CD4-positive, alpha-beta memory T cell (primary cell): ENCODE measurements around the gene CD300LF. TPM values are rescaled to one million over a fixed set of nuclear protein-coding genes. Genes with fewer than 3 reads are reported as not detected.

Experiments used
- CTCF ChIA-PET: fragments of 350-600 bp; sonication (Branson Sonifier 250); formaldehyde crosslinking; loops from one replicate; lab custom pipeline; 2021; ENCODE audit warnings: inconsistent platforms; ENCODE audit not compliant: partially characterized antibody; lab: Charles Lee
- POLR2A ChIA-PET: fragments of 350-600 bp; sonication (Branson Sonifier 250); formaldehyde crosslinking; loops from one replicate; lab custom pipeline; 2021; ENCODE audit not compliant: partially characterized antibody; lab: Charles Lee
- DNase-seq, 5 donors: peaks; one replicate each; pipeline versions ENCODE4 v3.0.0 to v3.0.0-alpha.2; 2020 to 2022; ENCODE audit warnings: mixed read lengths in 1 of 5
- H3K27ac ChIP-seq: one replicate; pipeline ENCODE4 v1.7.0; 2013; ENCODE audit warnings: low read depth, low read length
- H3K27me3 ChIP-seq: 2 replicates; pipeline ENCODE4 v1.7.0; 2013; ENCODE audit warnings: mild to moderate bottlenecking, low read length, moderate library complexity; ENCODE audit not compliant: insufficient read depth
- H3K36me3 ChIP-seq: 2 replicates; pipeline ENCODE4 v1.7.0; 2013; ENCODE audit warnings: mild to moderate bottlenecking, low read length, moderate library complexity; ENCODE audit not compliant: insufficient read depth
- H3K4me1 ChIP-seq: 2 replicates; pipeline ENCODE4 v1.7.0; 2013; ENCODE audit warnings: mild to moderate bottlenecking, low read length, moderate library complexity; ENCODE audit not compliant: insufficient read depth
- H3K4me3 ChIP-seq, 2 donors: one replicate each; pipeline ENCODE4 v1.7.0; 2013; ENCODE audit warnings: low read length in 2 of 2, mild to moderate bottlenecking in 1 of 2
- H3K9me3 ChIP-seq, 2 donors: one replicate each; pipeline ENCODE4 v1.7.0; 2013; ENCODE audit warnings: low read length in 2 of 2, control low read depth in 1 of 2; ENCODE audit not compliant: control insufficient read depth in 1 of 2
- H3K27ac Mint-ChIP-seq, 7 donors: one replicate each; pipeline ENCODE4 v1.8.0; 2020 to 2021; ENCODE audit warnings: mixed read lengths in 7 of 7, mild to moderate bottlenecking in 6 of 7, inconsistent platforms in 3 of 7, moderate library complexity in 3 of 7
- H3K27me3 Mint-ChIP-seq, 2 donors: one replicate each; pipeline ENCODE4 v1.8.0; 2020 to 2021; ENCODE audit warnings: mixed read lengths in 2 of 2
- H3K36me3 Mint-ChIP-seq, 2 donors: one replicate each; pipeline ENCODE4 v1.8.0; 2020 to 2021; ENCODE audit warnings: mixed read lengths in 2 of 2, inconsistent platforms in 1 of 2, mild to moderate bottlenecking in 1 of 2
- H3K4me1 Mint-ChIP-seq, 4 donors: one replicate each; pipeline ENCODE4 v1.8.0; 2020 to 2021; ENCODE audit warnings: mixed read lengths in 4 of 4, mild to moderate bottlenecking in 1 of 4
- H3K4me3 Mint-ChIP-seq, 8 donors: one replicate each; pipeline ENCODE4 v1.8.0; 2020 to 2021; ENCODE audit warnings: mixed read lengths in 8 of 8, mild to moderate bottlenecking in 7 of 8, moderate library complexity in 6 of 8, inconsistent platforms in 3 of 8
- H3K9me3 Mint-ChIP-seq, 8 donors: one replicate each; pipeline ENCODE4 v1.8.0; 2020 to 2021; ENCODE audit warnings: mixed read lengths in 8 of 8, mild to moderate bottlenecking in 5 of 8, inconsistent platforms in 3 of 8, moderate library complexity in 1 of 8
- intact Hi-C: fragments of 100-400 bp; cut with micrococcal nuclease; formaldehyde crosslinking; loops from one replicate; pipeline ENCODE4 v1.15.1; 2023
- polyA plus RNA-seq, 2 donors: library from polyadenylated mRNA; unstranded; fragments of 300-500 nt; fragmentation: Illumina TruSeq; gene quantifications; one replicate each; pipeline ENCODE4 v1.2.3, GENCODE V29; 2021
- total RNA-seq, 2 experiments: library from RNA; stranded (reverse); gene quantifications; one replicate each; pipeline ENCODE4 v1.2.3, GENCODE V29; 2021

The CD300LF gene
- total and polyA plus RNA-seq, 4 experiments from 2014 or later, result 0.23 TPM; not detected in 3

GRCh38 chr17:74740173-74740572, 27.4 kb upstream of the CD300LF start:
- ChIA-PET CTCF (interaction anchor here (1.0 to 8.2 kb wide), 3 partner anchors 19 to 83 kb away, joined by 4 to 326 read pairs (median 136); partner anchors contain the start of gene NAT9), POLR2A (interaction anchor here (5.1 to 9.1 kb wide), 2 partner anchors 9 to 35 kb away, joined by 166 to 195 read pairs; partner anchors contain the start of genes NAT9 and NHERF1)
- H3K4me3 ChIP-seq, result no peak overlapping the region

GRCh38 chr17:74739227-74739831, 26.6 kb upstream of the CD300LF start:
- H3K27ac Mint-ChIP-seq, result peak overlapping the region in 6 of 7 donors; percentile 85 to 95 (median 90)
- H3K27ac ChIP-seq, result peak overlapping the region; percentile 64
- no peaks in the 10 kb centered on the region for H3K27me3 ChIP-seq
- H3K9me3 Mint-ChIP-seq, result no peaks in the 10 kb centered on the region
- peak in 2 of 5 donors; percentile 42 to 63 for DNase-seq
- no peaks in the 10 kb centered on the region for H3K9me3 ChIP-seq
- H3K4me3 Mint-ChIP-seq, result peak overlapping the region; percentile 69 to 96 (median 94)
- H3K4me3 ChIP-seq, result peak overlapping the region; percentile 79 to 100
- CTCF ChIA-PET, result interaction anchor here (0.7 to 8.2 kb wide), 10 partner anchors 7 to 283 kb away, joined by 3 to 326 read pairs (median 26); partner anchors contain the start of gene NAT9
- intact Hi-C loops, result loop anchor here (5.0 to 10.0 kb wide), 2 partner anchors 67 to 365 kb away; no protein-coding TSS in a partner anchor
- peaks cover 49 to 85% (median 62%) of the 10 kb centered on the region in 4 donors for H3K4me1 Mint-ChIP-seq
- H3K36me3 ChIP-seq, result no peaks in the 10 kb centered on the region
- H3K36me3 Mint-ChIP-seq, result peaks cover 2 to 3% of the 10 kb centered on the region in 2 donors
- no peaks in the 10 kb centered on the region for H3K27me3 Mint-ChIP-seq
- POLR2A ChIA-PET, result interaction anchor here (1.6 to 9.1 kb wide), 8 partner anchors 10 to 134 kb away, joined by 4 to 195 read pairs (median 26); partner anchors contain the start of genes FDXR, NAT9 and NHERF1
- H3K4me1 ChIP-seq, result peaks cover 74% of the 10 kb centered on the region

More at GRCh38 chr17:74740173-74740572, 27.4 kb upstream of the CD300LF start:
- intact Hi-C loops, result no loop called here
- Mint-ChIP-seq H3K27me3 (no peaks in the 10 kb centered on the region), H3K4me1 (peaks cover 52 to 86% (median 68%) of the 10 kb centered on the region in 4 donors), H3K36me3 (peaks cover 3 to 4% of the 10 kb centered on the region in 2 donors), H3K9me3 (no peaks in the 10 kb centered on the region), H3K27ac (peak overlapping the region in 6 of 7 donors; percentile 59 to 95 (median 80)), H3K4me3 (peak overlapping the region in 6 of 8 donors; percentile 32 to 96 (median 62))
- Histone ChIP-seq H3K27ac (peak overlapping the region; percentile 49), H3K27me3 (no peaks in the 10 kb centered on the region), H3K9me3 (no peaks in the 10 kb centered on the region), H3K4me1 (peaks cover 83% of the 10 kb centered on the region), H3K36me3 (no peaks in the 10 kb centered on the region)
- DNase-seq, result peak in 1 of 5 donors; percentile 21

GRCh38 chr17:74738051-74738996, 25.6 kb upstream of the CD300LF start:
- H3K4me1 Mint-ChIP-seq, result peaks cover 42 to 76% (median 54%) of the 10 kb centered on the region in 4 donors
- Histone ChIP-seq H3K27me3 (no peaks in the 10 kb centered on the region), H3K4me1 (peaks cover 64% of the 10 kb centered on the region), H3K9me3 (no peaks in the 10 kb centered on the region), H3K4me3 (peak overlapping the region; percentile 79 to 100), H3K36me3 (no peaks in the 10 kb centered on the region), H3K27ac (peak overlapping the region; percentile 64)
- peak overlapping the region; percentile 91 to 96 (median 94) for H3K4me3 Mint-ChIP-seq
- peak overlapping the region in 6 of 7 donors; percentile 85 to 95 (median 90) for H3K27ac Mint-ChIP-seq
- peaks cover 2 to 3% of the 10 kb centered on the region in 2 donors for H3K36me3 Mint-ChIP-seq
- DNase-seq, result peak; percentile 79 to 87 (median 82)
- intact Hi-C loops, result loop anchor here (1.0 to 10.0 kb wide), 3 partner anchors 66 to 364 kb away; no protein-coding TSS in a partner anchor
- H3K27me3 Mint-ChIP-seq, result no peaks in the 10 kb centered on the region
- ChIA-PET CTCF (interaction anchor here (0.6 to 8.2 kb wide), 21 partner anchors 8 to 310 kb away, joined by 3 to 326 read pairs (median 27); partner anchors contain the start of gene NAT9), POLR2A (interaction anchor here (0.7 to 9.1 kb wide), 23 partner anchors 9 to 929 kb away, joined by 3 to 195 read pairs (median 4); partner anchors contain the start of genes FDXR, HID1, NAT9 and NHERF1)
- no peaks in the 10 kb centered on the region for H3K9me3 Mint-ChIP-seq

- no peaks in the 10 kb centered on the region for H3K36me3 ChIP-seq
- Mint-ChIP-seq H3K4me3 (peak overlapping the region; percentile 91 to 96 (median 94)), H3K4me1 (peaks cover 36 to 68% (median 47%) of the 10 kb centered on the region in 4 donors), H3K27me3 (no peaks in the 10 kb centered on the region), H3K9me3 (no peaks in the 10 kb centered on the region), H3K36me3 (peaks cover 2 to 3% of the 10 kb centered on the region in 2 donors), H3K27ac (peak overlapping the region in 6 of 7 donors; percentile 83 to 93 (median 87))
- no peaks in the 10 kb centered on the region for H3K27me3 ChIP-seq
- DNase-seq, result peak in 4 of 5 donors; percentile 43 to 64 (median 50)
- H3K27ac ChIP-seq, result peak overlapping the region; percentile 64
- ChIA-PET CTCF (interaction anchor here (0.6 to 8.2 kb wide), 21 partner anchors 8 to 311 kb away, joined by 3 to 326 read pairs (median 27); partner anchors contain the start of genes FDXR and NAT9), POLR2A (interaction anchor here (0.7 to 9.1 kb wide), 24 partner anchors 8 to 930 kb away, joined by 3 to 195 read pairs (median 4); partner anchors contain the start of genes FDXR, NAT9, NHERF1 and RECQL5)
- peaks cover 56% of the 10 kb centered on the region for H3K4me1 ChIP-seq
- H3K9me3 ChIP-seq, result no peaks in the 10 kb centered on the region
- intact Hi-C loops, result loop anchor here (1.0 to 10.0 kb wide), 3 partner anchors 65 to 363 kb away; no protein-coding TSS in a partner anchor
- H3K4me3 ChIP-seq, result peak overlapping the region; percentile 79 to 100
Measured at GRCh38 chr17:74737299-74738050, 24.8 kb upstream of the CD300LF start.

- Histone ChIP-seq H3K4me3 (peak within 1 kb of the TSS; percentile 79 to 100), H3K4me1 (peaks cover 53% of the 10 kb centered on the region), H3K27me3 (no peaks in the 10 kb centered on the region), H3K36me3 (no peaks in the 10 kb centered on the region), H3K9me3 (no peaks in the 10 kb centered on the region), H3K27ac (peak within 1 kb of the TSS; percentile 64)
- intact Hi-C loops, result loop anchor here (5.0 to 10.0 kb wide), 2 partner anchors 64 to 362 kb away; no protein-coding TSS in a partner anchor
- POLR2A ChIA-PET, result interaction anchor here (0.6 to 9.1 kb wide), 17 partner anchors 10 to 931 kb away, joined by 3 to 195 read pairs (median 5); partner anchors contain the start of genes FDXR, NAT9, NHERF1 and RECQL5
- Mint-ChIP-seq H3K27ac (peak within 1 kb of the TSS in 6 of 7 donors; percentile 85 to 93 (median 87)), H3K9me3 (no peaks in the 10 kb centered on the region), H3K4me3 (peak within 1 kb of the TSS; percentile 91 to 96 (median 94)), H3K4me1 (peaks cover 31 to 60% (median 40%) of the 10 kb centered on the region in 4 donors), H3K27me3 (no peaks in the 10 kb centered on the region), H3K36me3 (peaks cover 2 to 3% of the 10 kb centered on the region in 2 donors)
- peak in 4 of 5 donors; percentile 37 to 64 (median 44) for DNase-seq
- CTCF ChIA-PET, result interaction anchor here (0.6 to 8.2 kb wide), 28 partner anchors 9 to 509 kb away, joined by 3 to 326 read pairs (median 6); partner anchors contain the start of genes FDXR and NAT9
Measured at GRCh38 chr17:74736513-74737298, 24.0 kb upstream of the CD300LF start, which contains the start of gene RAB37. TSS of gene RAB37 (plus strand) at chr17:74737256. CDS start at chr17:74737273, 17 bp downstream.
